Stimulated activated naive CD8-positive, alpha-beta T cell treated with anti-CD3 and anti-CD28 coated beads, Interleukin-15, Interleukin-2, amounts not matched to agents 100 U/mL and 50 U/mL, for 24 hours (primary cell): ENCODE data around the gene GABRA6.
"Not testable (repeated sequence)": the region's sequence is repeated elsewhere in the genome, so short reads cannot be mapped to it uniquely, and the experiment has no call there.

ENCODE experiments used
- ATAC-seq: fragments of 150-1000 bp; cut with Tn5 transposase; one replicate; pipeline ENCODE4 v1.10.0; 2021
- DNase-seq: peaks from one replicate; pipeline ENCODE4 v3.0.0; 2021

Gene GABRA6

DNA sequence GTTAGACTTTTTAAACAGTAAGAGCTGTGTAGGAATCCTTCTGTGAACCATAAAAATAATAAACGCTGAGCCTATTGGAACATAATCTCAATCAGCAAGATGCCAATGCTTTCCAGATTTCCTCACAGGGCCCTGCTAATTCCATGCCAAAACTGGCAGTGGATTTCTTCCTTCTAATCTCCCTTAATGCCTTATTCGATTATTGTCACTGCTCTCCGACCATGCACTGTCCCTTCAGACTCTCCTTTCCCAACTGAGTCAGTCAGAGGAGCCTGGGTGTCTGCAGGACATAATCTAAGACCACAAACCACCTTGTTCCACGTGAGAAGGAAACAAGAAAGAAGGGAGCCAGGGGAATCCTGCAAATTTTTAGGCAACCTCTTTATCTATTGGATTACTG lies at the start of gene GABRA6:
Gene GABRA6, plus strand, starts transcription at position 261 of the 400 bp plus-strand sequence. CDS start 269 bp downstream, outside the sequence.
- no peak for ATAC-seq

DNA sequence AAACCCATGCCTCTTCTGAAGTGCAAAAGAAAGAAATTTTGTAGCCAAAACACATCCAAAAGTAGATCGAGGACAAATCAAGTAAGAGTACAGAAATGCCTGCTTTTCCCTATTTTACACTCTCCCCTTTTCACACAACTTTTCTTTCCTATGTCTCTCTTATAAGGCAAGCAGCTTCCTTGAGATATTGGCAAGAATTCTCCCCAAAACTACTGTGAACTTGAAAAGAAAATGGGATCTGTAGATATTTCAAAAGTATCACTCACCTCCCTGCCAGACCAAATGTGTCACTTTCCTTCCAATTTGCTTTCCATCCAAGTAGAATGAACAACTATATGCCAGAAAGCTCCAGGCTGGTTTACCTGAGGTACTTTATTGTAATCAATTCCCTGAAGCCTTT lies 47.9 kb upstream of the GABRA6 start:
- ATAC-seq (no peak), DNase-seq (no peak)

More for the DNA sequence above, at the start of gene GABRA6:
- no peak for DNase-seq

DNA sequence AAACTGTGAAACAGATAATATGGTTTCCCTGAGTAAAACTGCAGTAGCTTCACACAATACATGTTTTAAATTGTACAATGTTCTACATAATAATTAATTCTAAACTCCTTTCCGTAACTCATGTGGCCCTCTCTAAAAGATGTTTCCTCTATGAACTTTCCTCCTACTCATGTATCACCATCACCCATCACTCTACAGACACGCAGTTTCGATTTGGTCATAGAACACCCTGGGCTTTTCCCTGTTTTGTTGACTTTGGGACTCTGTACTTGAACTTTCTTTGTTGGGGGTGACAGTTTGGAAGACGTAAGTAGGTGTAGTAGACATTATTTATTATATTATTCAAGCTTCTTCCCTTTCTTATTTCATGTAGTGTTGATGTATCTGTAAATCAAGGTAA lies 44.1 kb upstream of the GABRA6 start:
- ATAC-seq (no peak), DNase-seq (no peak)

DNA sequence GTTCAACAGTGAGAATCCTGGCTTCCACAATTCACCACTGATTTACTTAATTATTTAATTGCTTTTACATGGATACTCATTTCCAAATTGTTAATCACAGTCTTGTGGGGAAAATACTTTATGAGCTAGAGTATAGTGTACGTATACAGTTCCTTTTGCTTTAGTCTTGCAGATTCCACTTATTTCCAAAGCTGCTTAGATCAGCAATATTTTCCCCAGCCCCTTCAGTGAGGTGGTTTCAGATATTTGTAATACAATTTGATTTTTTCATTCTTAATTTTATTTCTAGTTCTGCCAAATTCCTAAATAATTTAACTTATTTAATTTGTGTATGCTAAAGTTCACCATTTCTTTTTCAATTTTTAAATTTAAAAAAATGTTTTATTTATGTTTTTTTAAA lies 40.3 kb upstream of the GABRA6 start:
- no peak for ATAC-seq

DNA sequence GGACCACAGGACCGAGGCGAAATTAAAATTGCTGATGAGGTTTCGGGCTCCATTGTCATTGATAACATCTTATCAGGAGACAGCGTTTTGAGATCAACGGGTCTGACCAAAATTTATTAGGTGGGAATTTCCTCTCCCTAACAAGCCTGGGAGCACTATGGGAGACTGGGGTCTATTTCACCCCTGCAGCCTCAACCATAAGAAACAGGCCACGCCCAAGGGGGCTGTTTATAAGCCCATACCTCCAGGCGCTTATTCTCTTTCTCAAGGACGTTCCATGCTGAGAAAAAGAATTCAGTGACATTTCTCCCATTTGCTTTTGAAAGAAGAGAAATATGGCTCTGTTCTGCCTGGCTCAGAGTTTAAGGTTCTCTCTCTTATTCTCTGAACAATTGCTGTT lies 33.6 kb upstream of the GABRA6 start:
- ATAC-seq, DNase-seq: not testable (repeated sequence)

More for the DNA sequence above, 40.3 kb upstream of the GABRA6 start:
- no peak for DNase-seq

DNA sequence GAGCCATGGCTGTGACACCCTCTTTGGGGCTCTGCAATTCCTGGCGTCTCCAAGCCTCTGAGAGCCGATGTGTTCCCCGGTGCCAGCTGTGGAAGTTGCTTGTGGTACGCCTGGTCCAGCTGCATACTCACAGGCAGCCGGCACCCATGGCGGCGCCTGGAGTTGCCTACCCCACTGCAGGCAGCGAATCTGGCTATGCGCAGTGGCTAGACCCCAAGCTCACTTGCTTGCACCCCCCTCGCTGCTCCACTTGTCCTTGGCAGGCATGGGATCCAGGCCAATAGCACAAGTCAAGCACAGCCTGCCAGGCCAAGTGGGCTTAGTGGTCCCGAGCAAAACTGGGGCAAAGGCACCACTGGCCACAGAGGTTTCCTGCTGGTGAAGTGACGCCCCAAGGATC lies 24.7 kb upstream of the GABRA6 start:
- ATAC-seq: no peak

DNA sequence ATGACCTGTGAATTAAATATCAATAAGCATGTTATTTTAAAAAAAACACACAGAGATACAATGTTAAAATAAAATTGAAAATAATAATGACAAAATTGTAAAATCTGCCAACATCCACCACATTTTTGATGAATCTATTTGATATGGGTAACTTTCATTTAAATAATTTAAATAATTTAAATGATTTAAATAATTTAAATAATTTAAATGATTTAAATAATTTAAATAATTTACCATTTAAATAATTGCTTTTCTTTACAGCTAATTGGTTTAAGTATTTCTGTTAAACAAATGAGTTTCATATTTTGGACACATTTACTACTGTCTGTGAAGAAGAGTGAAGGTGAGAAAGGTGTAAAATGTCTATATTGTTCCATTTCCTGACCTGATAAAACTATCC lies 22.1 kb upstream of the GABRA6 start:
- ATAC-seq (no peak), DNase-seq (no peak)

More for the DNA sequence above, 24.7 kb upstream of the GABRA6 start:
- no peak for DNase-seq

DNA sequence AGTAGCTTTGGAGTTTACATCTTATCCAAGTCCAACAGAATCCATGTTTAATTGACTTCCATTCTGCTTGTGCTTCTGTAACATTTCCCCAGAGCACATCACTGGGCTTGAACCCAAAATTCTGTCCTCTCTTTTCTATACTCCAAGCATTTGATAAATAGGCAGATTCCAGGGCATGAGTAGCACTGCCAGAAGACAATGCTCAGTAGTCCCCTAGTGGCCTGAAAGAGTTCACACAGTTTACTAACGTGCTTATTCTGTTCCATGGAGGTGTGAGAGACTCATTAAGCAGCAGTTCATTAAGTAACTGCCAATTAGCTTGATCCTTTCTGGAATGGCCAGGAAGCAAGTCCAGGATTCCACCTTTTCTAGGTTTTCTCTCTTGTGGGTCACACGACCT lies 9.4 kb upstream of the GABRA6 start:
- ATAC-seq (no peak), DNase-seq (no peak)

DNA sequence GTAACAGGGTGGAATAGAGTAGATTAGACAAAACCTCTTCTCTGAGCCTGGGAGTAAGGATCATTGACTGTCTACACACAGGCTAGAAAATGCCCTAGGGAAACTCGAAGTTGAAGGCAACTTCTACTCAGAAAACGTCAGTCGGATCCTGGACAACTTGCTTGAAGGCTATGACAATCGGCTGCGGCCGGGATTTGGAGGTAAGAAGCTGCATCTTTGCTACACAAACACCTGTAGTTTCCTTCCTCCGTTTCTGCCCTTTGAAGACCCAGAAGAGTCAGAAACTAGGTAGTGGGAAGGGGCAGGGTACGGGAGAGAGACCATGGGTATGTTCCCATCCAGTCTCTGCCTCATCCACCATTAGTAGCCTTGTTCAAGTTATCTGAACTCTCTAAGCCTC lies 628 bp downstream of the GABRA6 start:
- ATAC-seq (no peak), DNase-seq (no peak)

DNA sequence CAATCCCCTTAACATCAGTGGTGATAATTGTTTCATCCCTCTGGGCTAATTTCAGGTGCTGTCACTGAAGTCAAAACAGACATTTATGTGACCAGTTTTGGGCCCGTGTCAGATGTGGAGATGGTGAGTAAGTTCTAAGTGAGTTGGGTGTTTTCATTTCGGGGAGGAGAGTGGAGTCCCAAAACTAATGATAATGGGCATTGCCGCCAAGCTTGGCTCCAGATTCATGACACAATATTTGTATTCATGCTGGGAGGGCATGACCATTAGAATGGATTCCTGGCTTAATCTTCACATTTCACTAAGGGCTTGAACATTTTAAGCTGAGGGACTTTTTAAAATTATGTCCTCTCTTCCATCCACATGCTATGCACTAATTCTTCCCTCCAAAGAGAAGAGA lies 1.4 kb downstream of the GABRA6 start:
- ATAC-seq (no peak), DNase-seq (no peak)

DNA sequence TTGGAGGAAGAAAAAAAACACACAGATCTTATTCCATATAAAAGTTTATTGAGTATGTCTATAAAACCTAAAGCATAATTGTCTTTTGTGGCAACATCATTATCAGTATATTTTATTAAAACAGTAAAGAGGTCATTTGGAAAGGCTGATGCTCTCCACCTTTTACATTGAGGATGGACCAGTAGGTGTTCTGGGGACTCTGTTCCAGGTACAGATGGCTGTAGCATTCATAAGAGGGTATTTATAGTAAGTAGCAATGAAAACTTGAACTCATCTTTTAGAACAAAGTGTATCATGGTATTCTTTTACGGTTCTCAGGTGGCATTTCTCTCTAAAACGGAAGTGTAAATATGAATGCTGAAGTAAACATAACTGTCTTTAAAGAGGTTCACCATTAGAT lies 1.8 kb downstream of the GABRA6 start:
- DNase-seq (no peak), ATAC-seq (no peak)

DNA sequence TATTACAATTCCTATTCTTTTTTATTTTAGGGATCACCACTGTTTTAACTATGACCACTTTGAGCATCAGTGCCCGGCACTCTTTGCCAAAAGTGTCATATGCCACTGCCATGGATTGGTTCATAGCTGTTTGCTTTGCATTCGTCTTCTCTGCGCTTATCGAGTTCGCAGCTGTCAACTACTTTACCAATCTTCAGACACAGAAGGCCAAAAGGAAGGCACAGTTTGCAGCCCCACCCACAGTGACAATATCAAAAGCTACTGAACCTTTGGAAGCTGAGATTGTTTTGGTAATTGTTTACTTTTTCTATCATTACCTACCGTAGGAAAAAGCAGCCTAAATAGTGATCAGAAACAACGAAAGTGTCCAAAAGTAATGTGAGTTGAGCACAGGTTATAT lies 6.4 kb downstream of the GABRA6 start:
- DNase-seq: no peak
- ATAC-seq: no peak

DNA sequence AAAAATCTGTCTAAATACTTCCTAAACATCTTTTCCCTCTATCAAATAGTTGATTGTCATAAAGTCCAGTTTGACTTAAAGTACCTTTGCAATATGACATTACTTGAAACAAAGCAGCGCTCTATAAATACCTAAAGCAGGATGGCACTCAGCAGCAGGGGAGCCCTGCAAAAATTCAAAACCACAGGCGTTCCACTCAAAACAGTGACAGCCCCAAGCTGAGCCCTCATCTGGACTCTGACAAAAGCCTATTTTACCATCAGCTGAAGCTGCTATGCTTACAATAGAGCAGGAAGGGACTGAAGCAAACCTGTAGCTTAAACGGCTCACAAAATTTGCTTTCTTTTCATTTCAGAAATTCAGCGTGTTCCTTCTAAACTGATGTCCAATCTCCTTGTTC lies 11.5 kb downstream of the GABRA6 start:
- ATAC-seq: no peak
- no peak for DNase-seq

DNA sequence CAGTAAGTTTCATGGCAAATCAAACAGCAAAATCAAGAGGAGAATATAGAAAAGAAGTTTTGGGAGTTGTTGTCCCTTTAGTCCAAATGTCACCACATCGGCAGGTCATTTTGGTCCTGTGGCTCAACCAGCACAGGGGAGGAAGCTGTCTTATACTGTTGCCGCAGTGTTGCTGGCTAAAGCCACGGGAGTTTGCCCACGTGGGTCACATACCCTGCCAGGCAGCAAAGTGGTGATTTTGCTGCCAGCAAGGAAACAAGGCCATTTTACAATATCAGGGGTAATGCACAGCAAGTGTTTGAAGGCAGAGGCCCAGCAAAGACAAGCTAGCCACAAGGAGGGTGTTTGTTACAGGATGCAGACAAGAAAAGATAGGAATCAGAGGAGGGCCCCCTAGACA lies 14.5 kb downstream of the GABRA6 start:
- no peak for ATAC-seq
- DNase-seq: no peak

DNA sequence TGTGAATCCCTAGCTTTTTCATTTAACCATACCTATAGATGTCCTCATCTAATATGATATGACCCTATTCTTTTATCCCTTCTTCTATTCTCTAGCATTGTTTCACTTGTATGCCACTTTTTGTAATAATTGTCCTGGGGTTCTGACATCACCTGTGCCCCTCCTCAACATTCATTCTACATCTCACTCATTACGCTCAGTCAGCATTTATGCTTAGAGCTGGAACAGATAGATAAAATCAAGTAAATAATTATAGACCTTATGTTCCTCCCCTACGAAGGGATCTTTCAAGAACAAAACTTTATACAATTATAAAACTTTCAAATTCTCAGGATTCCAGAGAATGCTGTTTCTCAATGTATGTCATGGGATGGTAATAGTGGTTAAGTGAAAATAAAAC lies 18.0 kb downstream of the GABRA6 start:
- DNase-seq (no peak), ATAC-seq (no peak)

DNA sequence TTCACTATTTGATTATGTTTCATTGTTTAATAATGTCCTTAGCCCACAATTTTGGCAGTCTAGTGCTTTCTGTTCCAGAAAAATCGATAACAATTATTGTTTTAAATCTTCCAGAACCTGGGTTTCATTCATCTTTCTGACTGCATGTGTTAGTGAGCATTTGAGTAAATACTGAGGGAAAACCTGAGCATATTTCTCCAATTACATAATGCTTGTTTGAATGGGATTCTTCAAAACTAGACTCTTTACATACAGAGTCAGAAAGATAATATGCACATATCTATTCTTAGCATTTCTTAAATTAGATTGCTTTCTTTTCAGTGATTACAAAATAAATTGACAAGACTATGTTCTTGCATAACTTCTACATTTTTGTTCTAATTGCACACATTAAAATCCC lies 21.9 kb downstream of the GABRA6 start:
- ATAC-seq (no peak), DNase-seq (no peak)

DNA sequence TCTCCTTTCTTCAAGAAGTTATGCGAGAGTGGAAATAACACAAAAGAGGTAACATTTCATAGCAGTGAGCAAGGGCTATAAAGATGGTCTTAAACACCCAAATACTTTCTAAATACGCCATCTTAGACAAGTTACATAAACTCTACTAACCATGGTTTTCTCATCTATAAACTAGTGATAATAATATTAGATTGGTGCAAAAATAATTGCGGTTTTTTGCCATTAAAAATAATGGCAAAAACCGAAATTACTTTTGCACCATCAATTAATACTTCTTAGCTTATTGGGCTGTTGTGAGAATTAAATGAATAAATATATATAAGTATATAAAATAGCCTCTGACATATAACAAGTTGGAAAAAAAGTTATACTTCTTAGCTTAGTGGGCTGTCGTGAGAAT lies 23.7 kb downstream of the GABRA6 start:
- ATAC-seq (no peak), DNase-seq (no peak)

DNA sequence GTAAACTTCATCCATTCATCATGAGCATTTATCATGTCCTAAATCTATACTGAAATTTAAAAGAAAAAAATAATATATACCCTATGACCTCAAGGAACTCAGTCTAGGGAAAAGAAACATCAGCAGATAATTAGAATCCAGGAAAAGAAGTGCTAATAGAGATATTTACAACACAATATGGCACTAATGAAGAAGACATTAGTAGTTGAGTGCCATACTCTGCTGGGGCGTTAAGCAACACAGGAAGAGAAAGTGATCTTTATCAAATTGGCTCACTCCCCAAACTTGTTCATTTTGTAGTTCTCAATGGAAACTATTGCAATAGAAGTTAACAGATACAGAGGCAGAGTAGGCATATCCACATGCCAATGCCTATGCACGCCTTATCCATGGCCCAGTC lies 27.5 kb downstream of the GABRA6 start:
- DNase-seq (no peak), ATAC-seq (no peak)

DNA sequence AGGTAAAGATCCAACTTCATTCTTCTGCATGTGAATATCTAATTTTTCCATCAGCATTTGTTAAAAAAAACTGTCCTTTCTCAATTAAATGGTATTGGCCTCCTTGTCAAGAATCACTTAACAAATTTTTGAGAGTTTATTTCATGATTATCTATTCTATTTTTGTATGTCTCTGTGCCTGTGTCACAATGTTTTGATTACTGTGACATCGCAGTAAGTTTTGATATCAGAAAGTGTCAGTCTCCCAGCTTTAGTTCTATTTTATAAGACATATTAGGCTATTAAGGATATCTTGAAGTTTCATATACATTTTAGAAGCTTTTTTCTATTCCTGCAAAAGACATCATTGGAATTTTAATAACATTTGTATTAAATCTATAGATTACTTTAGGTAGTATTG lies 33.6 kb downstream of the GABRA6 start:
- DNase-seq (no peak), ATAC-seq (no peak)

DNA sequence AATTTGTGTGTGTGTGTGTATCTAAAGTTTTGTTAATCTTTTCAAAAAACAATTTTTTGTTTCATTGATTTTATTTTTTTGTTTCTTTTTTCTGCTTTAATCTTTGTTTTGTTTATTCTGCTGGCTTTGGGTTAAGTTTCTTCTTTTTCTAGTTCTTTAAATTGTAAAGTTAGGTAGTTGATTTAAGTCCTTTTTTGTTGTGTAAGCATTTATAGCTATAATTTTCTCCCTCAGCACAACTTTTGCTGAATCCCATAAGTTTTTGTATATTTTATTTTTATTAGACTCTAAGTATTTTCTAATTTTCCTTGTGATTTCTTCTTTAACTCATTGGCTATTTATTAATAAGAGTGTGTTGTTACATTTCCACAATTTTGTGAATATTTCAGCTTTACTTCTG lies 34.9 kb downstream of the GABRA6 start:
- ATAC-seq (no peak), DNase-seq (no peak)

DNA sequence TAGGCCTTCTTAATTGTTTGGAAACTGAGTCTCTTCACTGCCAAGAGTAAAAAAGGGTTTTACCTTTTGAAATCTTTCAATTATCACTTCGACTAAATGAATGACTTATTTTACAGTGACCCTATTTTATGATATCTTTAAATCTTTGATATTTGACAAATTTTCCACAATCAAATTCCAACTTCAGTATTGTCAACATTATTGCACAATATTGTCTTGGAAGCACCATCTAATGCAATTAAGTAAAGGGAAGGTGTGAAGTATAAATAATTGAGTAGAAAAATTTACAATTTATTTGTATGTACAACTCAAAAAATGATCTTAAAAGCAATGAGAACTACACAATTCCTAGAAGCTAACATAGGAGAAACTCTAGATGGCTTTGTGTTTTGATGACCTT lies 49.2 kb downstream of the GABRA6 start:
- DNase-seq (no peak), ATAC-seq (no peak)

DNA sequence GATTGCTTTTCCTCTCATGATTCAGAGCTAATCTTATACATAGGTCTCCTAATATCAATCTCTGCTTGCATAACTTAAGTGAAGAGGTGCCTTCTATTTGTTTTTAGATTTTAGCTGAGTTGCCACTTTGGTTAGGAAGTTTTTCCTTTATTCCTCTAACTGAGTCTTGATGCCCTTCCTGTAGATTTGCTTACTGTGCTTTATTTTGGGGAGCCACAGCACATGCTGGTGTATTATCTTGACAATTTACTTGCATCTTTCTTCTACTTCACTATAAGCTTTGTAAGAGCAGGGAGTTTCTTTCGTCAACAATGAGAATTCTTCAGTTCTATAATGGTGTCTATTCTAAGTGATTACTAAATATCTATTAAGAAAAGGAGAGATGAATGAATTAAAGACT lies 54.9 kb downstream of the GABRA6 start:
- ATAC-seq (no peak), DNase-seq (no peak)

DNA sequence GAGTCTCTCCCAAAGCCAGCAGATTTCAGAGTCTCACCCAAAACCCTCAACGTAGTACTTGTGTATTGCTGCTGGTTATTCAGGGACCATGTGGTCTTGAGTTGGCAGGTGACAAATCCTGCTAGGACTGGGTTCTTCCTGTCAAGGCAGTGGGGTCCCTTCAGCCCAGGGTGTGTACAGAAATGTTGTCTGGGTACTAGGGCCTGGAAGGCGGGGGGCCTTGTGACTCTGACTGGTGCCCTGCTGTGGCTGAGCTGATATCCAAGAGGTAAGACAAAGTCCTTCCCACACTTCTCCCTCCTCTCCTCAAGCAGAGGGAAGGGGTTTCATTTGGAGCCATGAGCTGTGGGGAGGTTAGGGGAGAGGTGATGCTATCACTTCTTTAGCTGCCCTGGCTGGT lies 58.8 kb downstream of the GABRA6 start:
- DNase-seq: no peak
- no peak for ATAC-seq

DNA sequence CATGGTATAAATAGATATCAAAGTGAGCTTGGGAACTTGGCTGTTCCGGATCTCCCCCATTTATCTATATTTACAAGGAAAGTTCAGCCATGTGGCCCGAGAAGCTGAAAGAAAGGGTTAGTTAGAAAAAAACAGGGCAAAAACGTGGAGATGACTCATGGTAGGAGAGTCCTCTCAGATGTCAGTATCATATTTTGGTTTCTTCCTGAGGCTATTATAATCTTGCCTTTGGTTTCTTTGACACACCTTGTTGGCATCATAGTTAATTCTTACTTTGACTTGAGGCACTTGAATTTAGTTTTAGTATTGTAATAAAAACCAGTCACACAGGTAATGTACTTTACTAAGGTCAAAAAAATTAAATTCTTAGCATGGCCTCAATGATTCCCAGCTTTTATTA lies 59.9 kb downstream of the GABRA6 start:
- DNase-seq (no peak), ATAC-seq (no peak)

DNA sequence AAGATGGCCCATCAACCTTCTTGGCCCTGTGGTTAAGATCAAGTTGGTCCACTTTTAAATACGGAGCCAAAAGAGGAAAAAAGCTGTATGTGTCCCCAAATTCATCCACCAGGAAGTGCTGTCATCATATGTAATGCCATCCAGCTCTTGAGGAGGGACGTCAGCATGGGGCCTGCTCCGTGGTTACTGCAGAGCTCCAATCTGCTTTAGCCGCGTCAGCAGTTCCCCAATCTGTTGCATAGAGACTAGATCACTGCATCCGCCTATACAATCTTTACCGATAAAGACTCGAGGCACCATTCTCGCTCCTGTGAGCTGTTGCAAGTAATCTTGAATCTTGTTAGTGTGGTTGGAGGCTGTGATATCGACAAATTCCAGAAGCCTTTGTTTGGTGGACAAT lies 65.7 kb downstream of the GABRA6 start:
- ATAC-seq (no peak), DNase-seq (no peak)
